HG03139 (cell line): ENCODE results near the gene RGPD6.
"Not testable (repeated sequence)": the region's sequence is repeated elsewhere in the genome, so short reads cannot be mapped to it uniquely, and the experiment has no call there.

Experiments
- ATAC-seq: cut with Tn5 transposase; IDR thresholded peaks from one replicate; pipeline ENCODE4 v1.9.1; 2021; ENCODE audit not compliant: unreplicated experiment

Gene RGPD6

GRCh38 chr2:110576763-110577416 is at the start of gene RGPD6:
TSS of gene RGPD6 (minus strand) at chr2:110577222. CDS start at chr2:110577024, 198 bp downstream.
- ATAC-seq: peak; percentile 96

- not testable (repeated sequence) for ATAC-seq
Measured at GRCh38 chr2:110619326-110619939, 42.4 kb upstream of the RGPD6 start.

GRCh38 chr2:110613927-110614326 is 36.9 kb upstream of the RGPD6 start:
- not testable (repeated sequence) for ATAC-seq

GRCh38 chr2:110610613-110611250 is 33.7 kb upstream of the RGPD6 start:
- ATAC-seq: not testable (repeated sequence)

GRCh38 chr2:110609843-110610612 is 33.0 kb upstream of the RGPD6 start:
- not testable (repeated sequence) for ATAC-seq

GRCh38 chr2:110608788-110609502 is 31.9 kb upstream of the RGPD6 start:
- not testable (repeated sequence) for ATAC-seq

- ATAC-seq: not testable (repeated sequence)
Measured at GRCh38 chr2:110605057-110605456, 28.0 kb upstream of the RGPD6 start.

GRCh38 chr2:110603917-110604591 is 27.0 kb upstream of the RGPD6 start:
- ATAC-seq: not testable (repeated sequence)

GRCh38 chr2:110602139-110602538 is 25.1 kb upstream of the RGPD6 start:
- not testable (repeated sequence) for ATAC-seq

GRCh38 chr2:110591973-110592372 is 15.0 kb upstream of the RGPD6 start:
- not testable (repeated sequence) for ATAC-seq

- ATAC-seq: not testable (repeated sequence)
Measured at GRCh38 chr2:110589677-110590330, 12.8 kb upstream of the RGPD6 start.

GRCh38 chr2:110588520-110588919 is 11.5 kb upstream of the RGPD6 start:
- not testable (repeated sequence) for ATAC-seq

- ATAC-seq: not testable (repeated sequence)
Measured at GRCh38 chr2:110579216-110579965, 2.4 kb upstream of the RGPD6 start.

- ATAC-seq: not testable (repeated sequence)
Measured at GRCh38 chr2:110578429-110578828, 1.4 kb upstream of the RGPD6 start.

- peak; percentile 84 for ATAC-seq
Measured at GRCh38 chr2:110499755-110500377, 77.2 kb downstream of the RGPD6 start.

GRCh38 chr2:110496027-110496426 is 81.0 kb downstream of the RGPD6 start:
- ATAC-seq: not testable (repeated sequence)

- not testable (repeated sequence) for ATAC-seq
Measured at GRCh38 chr2:110494488-110494887, 82.5 kb downstream of the RGPD6 start.

- ATAC-seq: not testable (repeated sequence)
Measured at GRCh38 chr2:110488991-110489390, 88.0 kb downstream of the RGPD6 start.
